OCI-LY3 (cell line): ENCODE results near the gene ABHD17B.
A peak's percentile ranks its signal among the peaks of the same experiment; 100 is the strongest.
"Not testable (repeated sequence)": the region's sequence is repeated elsewhere in the genome, so short reads cannot be mapped to it uniquely, and the experiment has no call there.

Source experiments
- H2AFZ ChIP-seq: fragments of 200-600, 300-600 bp; shearing (Covaris generic); 2 replicates; pipeline ENCODE4 v1.6.0; 2014; ENCODE audit warnings: antibody characterized with exemption, low read depth, low read length
- H3K27ac ChIP-seq: fragments of 200-600, 300-600 bp; sonication (generic); 2 replicates; pipeline ENCODE4 v1.5.1; 2014; ENCODE audit warnings: mild to moderate bottlenecking, low read length, moderate library complexity, mixed read lengths
- H3K27me3 ChIP-seq: fragments of 200-600, 300-600 bp; sonication (generic); 2 replicates; pipeline ENCODE4 v1.6.1; 2014; ENCODE audit warnings: low read depth, low read length, mixed read lengths
- H3K36me3 ChIP-seq: fragments of 200-600, 300-600 bp; sonication (generic); replicated peaks from 2 replicates; pipeline ENCODE3; 2014; ENCODE audit warnings: low read depth, low read length, mixed read lengths
- H3K4me1 ChIP-seq: fragments of 300-600, 200-600 bp; sonication (generic); 2 replicates; pipeline ENCODE4 v1.6.1; 2014; ENCODE audit warnings: low read length, mixed read lengths
- H3K4me2 ChIP-seq: fragments of 200-600, 300-600 bp; sonication (generic); 2 replicates; pipeline ENCODE4 v1.6.1; 2014; ENCODE audit warnings: low read length, mixed read lengths
- H3K4me3 ChIP-seq: fragments of 300-600, 200-600 bp; sonication (generic); 2 replicates; pipeline ENCODE4 v1.5.1; 2014; ENCODE audit warnings: antibody characterized with exemption, mild to moderate bottlenecking, low read length, moderate library complexity
- H3K79me2 ChIP-seq: fragments of 300-600, 200-600 bp; shearing (Covaris generic); 2 replicates; pipeline ENCODE4 v1.6.1; 2014; ENCODE audit warnings: mild to moderate bottlenecking, low read length, mixed read lengths
- H3K9ac ChIP-seq: fragments of 300-600, 200-600 bp; shearing (Covaris generic); 2 replicates; pipeline ENCODE4 v1.6.0; 2014; ENCODE audit warnings: mild to moderate bottlenecking, low read length, moderate library complexity
- H3K9me3 ChIP-seq: fragments of 200-600, 300-600 bp; shearing (Covaris generic); 2 replicates; pipeline ENCODE4 v1.6.1; 2014; ENCODE audit warnings: low read length, mixed read lengths; ENCODE audit not compliant: insufficient read depth
- H4K20me1 ChIP-seq: fragments of 200-600, 300-600 bp; sonication (generic); 2 replicates; pipeline ENCODE4 v1.6.1; 2016; ENCODE audit warnings: low read length, mixed read lengths; ENCODE audit not compliant: insufficient read depth
- CTCF ChIP-seq: fragments of 200-600, 300-600 bp; sonication (generic); IDR thresholded peaks from 2 replicates; pipeline ENCODE4 v1.5.1; 2014; ENCODE audit warnings: antibody characterized with exemption, low read length, low read depth
- EZH2phosphoT487 ChIP-seq: fragments of 200-600 bp; shearing (Covaris generic); IDR thresholded peaks from 2 replicates; pipeline ENCODE4 v1.6.1; 2018; ENCODE audit warnings: antibody characterized with exemption, mixed run types, low read depth

Gene ABHD17B

GRCh38 chr9:71908825-71909224, 2.2 kb downstream of the ABHD17B start:
- TF ChIP-seq EZH2phosphoT487, result no peak
- H3K36me3 ChIP-seq, result no peaks in the 10 kb centered on the region
- H3K27ac ChIP-seq, result no peak overlapping the region
- peaks cover 94% of the 10 kb centered on the region for H3K79me2 ChIP-seq
- H3K4me2 ChIP-seq, result peak overlapping the region; percentile 83
- peaks cover 22% of the 10 kb centered on the region for H3K4me1 ChIP-seq
- no peaks in the 10 kb centered on the region for H3K9me3 ChIP-seq
- peak overlapping the region; percentile 78; the same call in 1 of the 2 replicates for H3K9ac ChIP-seq
- peaks cover 38% of the 10 kb centered on the region for H4K20me1 ChIP-seq
- H2AFZ ChIP-seq, result no peak overlapping the region
- peak overlapping the region; percentile 95 for H3K4me3 ChIP-seq
- H3K27me3 ChIP-seq, result no peaks in the 10 kb centered on the region

GRCh38 chr9:71904076-71904475, 6.9 kb downstream of the ABHD17B start:
- no peak overlapping the region for H3K27ac ChIP-seq
- peaks cover 65% of the 10 kb centered on the region for H4K20me1 ChIP-seq
- H3K4me2 ChIP-seq, result no peak overlapping the region
- H3K27me3 ChIP-seq, result no peaks in the 10 kb centered on the region
- TF ChIP-seq CTCF (no peak), EZH2phosphoT487 (no peak)
- peaks cover 31% of the 10 kb centered on the region for H3K4me1 ChIP-seq
- no peaks in the 10 kb centered on the region for H3K9me3 ChIP-seq
- H3K79me2 ChIP-seq, result peaks cover 96% of the 10 kb centered on the region
- no peak overlapping the region for H3K4me3 ChIP-seq
- H3K36me3 ChIP-seq, result no peaks in the 10 kb centered on the region
- no peak overlapping the region for H2AFZ ChIP-seq
- no peak overlapping the region for H3K9ac ChIP-seq

GRCh38 chr9:71901695-71902597, 9.0 kb downstream of the ABHD17B start:
- H3K4me3 ChIP-seq, result no peak overlapping the region
- no peak overlapping the region for H3K9ac ChIP-seq
- TF ChIP-seq CTCF (peak; percentile 36), EZH2phosphoT487 (no peak)
- peaks cover 94% of the 10 kb centered on the region for H3K79me2 ChIP-seq
- peaks cover 67% of the 10 kb centered on the region for H4K20me1 ChIP-seq
- H3K27me3 ChIP-seq, result no peaks in the 10 kb centered on the region
- H3K4me2 ChIP-seq, result no peak overlapping the region
- no peaks in the 10 kb centered on the region for H3K9me3 ChIP-seq
- no peaks in the 10 kb centered on the region for H3K36me3 ChIP-seq
- H3K27ac ChIP-seq, result no peak overlapping the region
- no peak overlapping the region for H2AFZ ChIP-seq
- H3K4me1 ChIP-seq, result peaks cover 31% of the 10 kb centered on the region

- Histone ChIP-seq H4K20me1 (peaks cover 71% of the 10 kb centered on the region), H3K79me2 (peaks cover 92% of the 10 kb centered on the region), H3K4me1 (peaks cover 35% of the 10 kb centered on the region)
- H3K9me3 ChIP-seq, H3K27ac ChIP-seq, H2AFZ ChIP-seq, H3K27me3 ChIP-seq, H3K4me3 ChIP-seq, H3K9ac ChIP-seq, H3K36me3 ChIP-seq, H3K4me2 ChIP-seq: not testable (repeated sequence)
Observed at GRCh38 chr9:71898756-71899155, 12.2 kb downstream of the ABHD17B start.

GRCh38 chr9:71897577-71897976, 13.4 kb downstream of the ABHD17B start:
- no peak overlapping the region for H3K27ac ChIP-seq

More at GRCh38 chr9:71897577-71897976, 13.4 kb downstream of the ABHD17B start:
- no peaks in the 10 kb centered on the region for H3K27me3 ChIP-seq
- H3K36me3 ChIP-seq, result no peaks in the 10 kb centered on the region
- H3K9me3 ChIP-seq, result no peaks in the 10 kb centered on the region
- TF ChIP-seq CTCF (no peak), EZH2phosphoT487 (no peak)
- no peak overlapping the region for H3K4me3 ChIP-seq
- H3K4me1 ChIP-seq, result peaks cover 35% of the 10 kb centered on the region
- no peak overlapping the region for H3K4me2 ChIP-seq
- peaks cover 92% of the 10 kb centered on the region for H3K79me2 ChIP-seq
- H3K9ac ChIP-seq, result no peak overlapping the region
- no peak overlapping the region for H2AFZ ChIP-seq
- H4K20me1 ChIP-seq, result peaks cover 59% of the 10 kb centered on the region
